ENCODE results near the gene GUCY2F.

- no peak for TF ChIP-seq TAF1 (IDR thresholded peaks at IDR 0.05; ENCODE audit: borderline replicate concordance, insufficient read depth, low read length)
- TF ChIP-seq POLR2AphosphoS5 (IDR thresholded peaks at IDR 0.05; ENCODE audit: low read depth, low read length): no peak
- TF ChIP-seq REST (IDR thresholded peaks at IDR 0.05; ENCODE audit: insufficient read depth in 1 of 2, low read depth in 2 of 2, low read length in 2 of 2): no peak
- no peak for TF ChIP-seq FOXP2 (optimal IDR thresholded peaks at IDR 0.05; ENCODE audit: borderline replicate concordance, extremely low read depth, extremely low read length, insufficient read depth)
- no peak for TF ChIP-seq SIN3A (IDR thresholded peaks at IDR 0.05; ENCODE audit: borderline replicate concordance, insufficient read depth, low read length)
Observed at GRCh38 chrX:109393859-109394258, 88.0 kb downstream of the GUCY2F start.
